Stimulated activated CD8-positive, alpha-beta memory T cell treated with anti-CD3 and anti-CD28 coated beads, Interleukin-15, amount 100 ng/mL, for 1 hour (primary cell): ENCODE measurements around the gene CRAMP1.
A peak's percentile ranks its signal among the peaks of the same experiment; 100 is the strongest.
"Not testable (repeated sequence)": the region's sequence is repeated elsewhere in the genome, so short reads cannot be mapped to it uniquely, and the experiment has no call there.

Experiments used
- DNase-seq: peaks from one replicate; pipeline ENCODE4 v3.0.0-alpha.2; 2020; ENCODE audit warnings: low read depth

CRAMP1 gene

GRCh38 chr16:1710811-1711507 lies 98.8 kb downstream of the CRAMP1 start:
- no peak for DNase-seq

- no peak for DNase-seq
Measured at GRCh38 chr16:1712791-1713261, 100.7 kb downstream of the CRAMP1 start.

- DNase-seq, result no peak
Measured at GRCh38 chr16:1713331-1713730, 101.2 kb downstream of the CRAMP1 start.

- DNase-seq, result no peak
Measured at GRCh38 chr16:1713933-1714332, 101.8 kb downstream of the CRAMP1 start.

GRCh38 chr16:1715220-1715619 lies 103.1 kb downstream of the CRAMP1 start:
- no peak for DNase-seq

GRCh38 chr16:1718236-1718635 lies 106.1 kb downstream of the CRAMP1 start:
- not testable (repeated sequence) for DNase-seq

- not testable (repeated sequence) for DNase-seq
Measured at GRCh38 chr16:1719559-1720229, 107.5 kb downstream of the CRAMP1 start.

- DNase-seq, result no peak
Measured at GRCh38 chr16:1721372-1721771, 109.2 kb downstream of the CRAMP1 start.

GRCh38 chr16:1723450-1724147 lies 111.4 kb downstream of the CRAMP1 start:
- peak; percentile 26 for DNase-seq

- no peak for DNase-seq
Measured at GRCh38 chr16:1724491-1724890, 112.3 kb downstream of the CRAMP1 start.

GRCh38 chr16:1726661-1727502 lies 114.7 kb downstream of the CRAMP1 start:
- no peak for DNase-seq
